Suppressor macrophage (primary cell): ENCODE data around the gene PDE4D.

Experiments
- DNase-seq, 4 experiments: peaks; one replicate each; pipeline ENCODE4 v3.0.0-alpha.2; 2020 to 2022

PDE4D gene

GRCh38 chr5:59275170-59275509, 618.4 kb downstream of the PDE4D start:
- peak in 2 of 4 experiments; percentile 28 to 39 for DNase-seq

- DNase-seq = no peak
These were observed 619.4 kb downstream of the PDE4D start for GRCh38 chr5:59274106-59274636.

- no peak for DNase-seq
These were observed 620.6 kb downstream of the PDE4D start for GRCh38 chr5:59272809-59273427.

- DNase-seq = peak; percentile 17 to 76 (median 49)
These were observed 624.6 kb downstream of the PDE4D start for GRCh38 chr5:59268756-59269415.

- no peak for DNase-seq
These were observed 626.5 kb downstream of the PDE4D start for GRCh38 chr5:59267033-59267432.

- no peak for DNase-seq
These were observed 627.1 kb downstream of the PDE4D start for GRCh38 chr5:59266410-59266809.

- no peak for DNase-seq
These were observed 628.8 kb downstream of the PDE4D start for GRCh38 chr5:59264639-59265245.

GRCh38 chr5:59264013-59264412, 629.5 kb downstream of the PDE4D start:
- DNase-seq = no peak

- no peak for DNase-seq
These were observed 631.6 kb downstream of the PDE4D start for GRCh38 chr5:59261969-59262368.

- no peak for DNase-seq
These were observed 632.6 kb downstream of the PDE4D start for GRCh38 chr5:59260973-59261372.

GRCh38 chr5:59260200-59260599, 633.3 kb downstream of the PDE4D start:
- DNase-seq = no peak

GRCh38 chr5:59259237-59259636, 634.3 kb downstream of the PDE4D start:
- DNase-seq = no peak

GRCh38 chr5:59257488-59258400, 635.8 kb downstream of the PDE4D start:
- DNase-seq = no peak

- no peak for DNase-seq
These were observed 637.2 kb downstream of the PDE4D start for GRCh38 chr5:59256331-59256730.

GRCh38 chr5:59254055-59254687, 639.4 kb downstream of the PDE4D start:
- no peak for DNase-seq

- no peak for DNase-seq
These were observed 639.9 kb downstream of the PDE4D start for GRCh38 chr5:59253625-59254024.

GRCh38 chr5:59251627-59252026, 641.9 kb downstream of the PDE4D start:
- DNase-seq = no peak

- no peak for DNase-seq
These were observed 643.8 kb downstream of the PDE4D start for GRCh38 chr5:59249726-59250125.

GRCh38 chr5:59249160-59249559, 644.4 kb downstream of the PDE4D start:
- DNase-seq = no peak

GRCh38 chr5:59246882-59247281, 646.6 kb downstream of the PDE4D start:
- DNase-seq = no peak

- DNase-seq = no peak
These were observed 647.2 kb downstream of the PDE4D start for GRCh38 chr5:59246145-59246869.

GRCh38 chr5:59245198-59245597, 648.3 kb downstream of the PDE4D start:
- no peak for DNase-seq
